GM23248 (cell line): ENCODE measurements around the gene PLAC1.

Experiments used
- EZH2 ChIP-seq: fragments of 200-600 bp; sonication (generic); IDR thresholded peaks from 2 replicates; pipeline ENCODE4 v1.6.1; 2018; ENCODE audit warnings: antibody characterized with exemption, mild to moderate bottlenecking; ENCODE audit not compliant: insufficient read depth, poor library complexity, severe bottlenecking
- EZH2phosphoT487 ChIP-seq: fragments of 200-600 bp; sonication (generic); IDR thresholded peaks from 2 replicates; pipeline ENCODE4 v1.6.1; 2018; ENCODE audit warnings: antibody characterized with exemption, moderate library complexity, mild to moderate bottlenecking, low read depth; ENCODE audit not compliant: insufficient read depth

- TF ChIP-seq EZH2: no peak
- no peak for TF ChIP-seq EZH2phosphoT487
Measured at GRCh38 chrX:134672101-134672500, 13.8 kb upstream of the PLAC1 start.
